Activated CD4-positive, alpha-beta T cell treated with anti-CD3 and anti-CD28 coated beads, Interleukin-2, amount 50 U/mL, for 48 hours (primary cell): ENCODE results near the gene HNF1A.
"Not testable (repeated sequence)": the region's sequence is repeated elsewhere in the genome, so short reads cannot be mapped to it uniquely, and the experiment has no call there.

Source experiments
- DNase-seq, 2 experiments: peaks; one replicate each; pipeline ENCODE4 v3.0.0-alpha.2; 2020

The HNF1A gene

GRCh38 chr12:120978296-120979219 is at the start of gene HNF1A:
TSS of gene HNF1A (plus strand) at chr12:120978543. CDS start at chr12:120978769, 226 bp downstream.
- DNase-seq = no peak

GRCh38 chr12:120928864-120929652 is 49.3 kb upstream of the HNF1A start:
- no peak for DNase-seq

- no peak for DNase-seq
Measured at GRCh38 chr12:120930032-120930431, 48.3 kb upstream of the HNF1A start.

GRCh38 chr12:120932058-120932457 is 46.3 kb upstream of the HNF1A start:
- DNase-seq = no peak

GRCh38 chr12:120932956-120933526 is 45.3 kb upstream of the HNF1A start:
- no peak for DNase-seq

- DNase-seq = no peak
Measured at GRCh38 chr12:120933786-120934185, 44.6 kb upstream of the HNF1A start.

- DNase-seq = no peak
Measured at GRCh38 chr12:120936197-120936596, 42.1 kb upstream of the HNF1A start.

- no peak for DNase-seq
Measured at GRCh38 chr12:120938496-120938895, 39.8 kb upstream of the HNF1A start.

- no peak for DNase-seq
Measured at GRCh38 chr12:120939523-120939922, 38.8 kb upstream of the HNF1A start.

GRCh38 chr12:120940006-120940405 is 38.3 kb upstream of the HNF1A start:
- no peak for DNase-seq

- DNase-seq = no peak
Measured at GRCh38 chr12:120940799-120941198, 37.5 kb upstream of the HNF1A start.

- no peak for DNase-seq
Measured at GRCh38 chr12:120941412-120941811, 36.9 kb upstream of the HNF1A start.

- DNase-seq = no peak
Measured at GRCh38 chr12:120941846-120942405, 36.4 kb upstream of the HNF1A start.

- DNase-seq = no peak
Measured at GRCh38 chr12:120943482-120943881, 34.9 kb upstream of the HNF1A start.

- DNase-seq = peak; percentile 80 to 84
Measured at GRCh38 chr12:120944645-120945217, 33.6 kb upstream of the HNF1A start.

GRCh38 chr12:120945516-120945915 is 32.8 kb upstream of the HNF1A start:
- not testable (repeated sequence) for DNase-seq

GRCh38 chr12:120950260-120950799 is 28.0 kb upstream of the HNF1A start:
- not testable (repeated sequence) for DNase-seq

GRCh38 chr12:120950807-120951206 is 27.5 kb upstream of the HNF1A start:
- DNase-seq = no peak

- no peak for DNase-seq
Measured at GRCh38 chr12:120955232-120955631, 23.1 kb upstream of the HNF1A start.

GRCh38 chr12:120956579-120957300 is 21.6 kb upstream of the HNF1A start:
- no peak for DNase-seq

GRCh38 chr12:120959111-120959878 is 19.0 kb upstream of the HNF1A start:
- DNase-seq = no peak
